ENCODE data around the gene ALOX5. TPM values are rescaled to one million over a fixed set of nuclear protein-coding genes. Genes with fewer than 3 reads are reported as not detected.

The ALOX5 gene
- total RNA-seq, 1 experiment from 2014 or later = 66.5 TPM

- H3K27me3 ChIP-seq (ENCODE audit: insufficient read depth, low read depth) = no peaks in the 10 kb centered on the region
- no peak overlapping the region for H3K4me2 ChIP-seq
- CTCF ChIA-PET = no interaction called here
Measured at GRCh38 chr10:45421221-45422097, 47.4 kb downstream of the ALOX5 start.

GRCh38 chr10:45422207-45422865 lies 48.3 kb downstream of the ALOX5 start:
- POLR2A ChIA-PET (ENCODE audit: unreplicated experiment) = no interaction called here
- Histone ChIP-seq H3K79me2 (ENCODE audit: low read depth) (no peaks in the 10 kb centered on the region), H3K36me3 (ENCODE audit: low read depth) (no peaks in the 10 kb centered on the region), H2AFZ (no peak overlapping the region), H4K20me1 (ENCODE audit: insufficient read depth) (no peaks in the 10 kb centered on the region), H3K4me2 (no peak overlapping the region), H3K27ac (no peak overlapping the region), H3K27me3 (ENCODE audit: insufficient read depth, low read depth) (no peaks in the 10 kb centered on the region), H3F3A (ENCODE audit: insufficient read depth, low read depth) (no peaks in the 10 kb centered on the region; the same call in 1 of the 2 replicates), H3K4me1 (replicated peaks; ENCODE audit: insufficient read depth) (peaks cover 12% of the 10 kb centered on the region), H3K9me3 (ENCODE audit: insufficient read depth, low read depth) (no peaks in the 10 kb centered on the region), H3K9me2 (ENCODE audit: insufficient read depth) (no peaks in the 10 kb centered on the region), H3K4me3 (no peak overlapping the region)
- intact Hi-C loops (cut with micrococcal nuclease; ENCODE audit: unreplicated experiment) = no loop called here
- BruUV-seq (replicated peaks) = no TSS peak
- TF ChIP-seq EZH2 (IDR thresholded peaks at IDR 0.05; ENCODE audit: low read depth) = no peak
- no peak for TF ChIP-seq CTCF (conservative IDR thresholded peaks at IDR 0.05)
- CTCF ChIA-PET = no interaction called here
- DNase-seq = no peak

More at GRCh38 chr10:45421221-45422097, 47.4 kb downstream of the ALOX5 start:
- TF ChIP-seq EZH2 (IDR thresholded peaks at IDR 0.05; ENCODE audit: low read depth) = no peak
- no peak for TF ChIP-seq CTCF (conservative IDR thresholded peaks at IDR 0.05)
- no peaks in the 10 kb centered on the region for H3K9me3 ChIP-seq (ENCODE audit: insufficient read depth, low read depth)
- H3F3A ChIP-seq (ENCODE audit: insufficient read depth, low read depth) = no peaks in the 10 kb centered on the region; the same call in 1 of the 2 replicates
- H3K36me3 ChIP-seq (ENCODE audit: low read depth) = no peaks in the 10 kb centered on the region
- H3K27ac ChIP-seq = no peak overlapping the region
- no peak overlapping the region for H3K4me3 ChIP-seq
- DNase-seq = no peak
- BruUV-seq (replicated peaks) = no TSS peak
- no peaks in the 10 kb centered on the region for H3K9me2 ChIP-seq (ENCODE audit: insufficient read depth)
- H4K20me1 ChIP-seq (ENCODE audit: insufficient read depth) = no peaks in the 10 kb centered on the region
- H3K4me1 ChIP-seq (replicated peaks; ENCODE audit: insufficient read depth) = peaks cover 10% of the 10 kb centered on the region
- POLR2A ChIA-PET (ENCODE audit: unreplicated experiment) = interaction anchor here (0.6 kb wide), 1 partner anchor 26 kb away, joined by 4 read pairs; no protein-coding TSS in a partner anchor
- H3K79me2 ChIP-seq (ENCODE audit: low read depth) = no peaks in the 10 kb centered on the region
- intact Hi-C loops (cut with micrococcal nuclease; ENCODE audit: unreplicated experiment) = no loop called here
- H2AFZ ChIP-seq = no peak overlapping the region

- H3K27ac ChIP-seq = no peak overlapping the region
- no peaks in the 10 kb centered on the region for H3K36me3 ChIP-seq (ENCODE audit: low read depth)
- peaks cover 12% of the 10 kb centered on the region for H3K4me1 ChIP-seq (replicated peaks; ENCODE audit: insufficient read depth)
- intact Hi-C loops (cut with micrococcal nuclease; ENCODE audit: unreplicated experiment) = no loop called here
- TF ChIP-seq CTCF (conservative IDR thresholded peaks at IDR 0.05) (no peak), EZH2 (IDR thresholded peaks at IDR 0.05; ENCODE audit: low read depth) (no peak)
- POLR2A ChIA-PET (ENCODE audit: unreplicated experiment) = no interaction called here
- H3F3A ChIP-seq (ENCODE audit: insufficient read depth, low read depth) = no peaks in the 10 kb centered on the region; the same call in 1 of the 2 replicates
- H3K4me2 ChIP-seq = no peak overlapping the region
- no peaks in the 10 kb centered on the region for H4K20me1 ChIP-seq (ENCODE audit: insufficient read depth)
- H3K9me2 ChIP-seq (ENCODE audit: insufficient read depth) = no peaks in the 10 kb centered on the region
- no peak overlapping the region for H2AFZ ChIP-seq
- H3K79me2 ChIP-seq (ENCODE audit: low read depth) = no peaks in the 10 kb centered on the region
- DNase-seq = no peak
- H3K27me3 ChIP-seq (ENCODE audit: insufficient read depth, low read depth) = no peaks in the 10 kb centered on the region
- H3K9me3 ChIP-seq (ENCODE audit: insufficient read depth, low read depth) = no peaks in the 10 kb centered on the region
- CTCF ChIA-PET = no interaction called here
- no peak overlapping the region for H3K4me3 ChIP-seq
- BruUV-seq (replicated peaks) = no TSS peak
Measured at GRCh38 chr10:45422866-45423659, 49.0 kb downstream of the ALOX5 start.
